ENCODE results near the gene TPT1.

TPT1 gene

DNA sequence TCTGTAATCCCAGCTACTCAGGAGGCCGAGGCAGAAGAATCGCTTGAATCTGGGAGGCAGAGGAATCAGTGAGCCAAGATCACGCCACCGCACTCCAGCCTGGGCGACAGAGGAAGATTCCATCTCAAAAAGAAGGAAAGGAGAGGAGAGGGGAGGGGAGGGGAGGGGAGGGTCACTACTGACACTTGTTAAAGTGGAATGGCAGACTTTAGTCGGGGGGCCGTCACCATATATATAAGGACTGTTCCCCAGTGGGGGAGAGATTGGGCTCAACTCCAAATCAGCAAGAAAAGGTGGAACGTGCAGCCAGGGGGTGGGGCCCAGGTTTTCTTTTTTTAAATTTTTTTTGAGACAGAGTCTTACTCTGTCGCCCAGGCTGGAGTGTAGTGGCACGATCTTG is 26.2 kb downstream of the TPT1 start:
- H3K27ac ChIP-seq (ENCODE audit: low read depth, low read length) = no peak overlapping the region
- H3K36me3 ChIP-seq (ENCODE audit: control insufficient read depth, low read length) = no peaks in the 10 kb centered on the region
- no peak overlapping the region for H3K4me2 ChIP-seq (ENCODE audit: low read length)
- H3K79me2 ChIP-seq (ENCODE audit: control insufficient read depth, low read length) = no peaks in the 10 kb centered on the region
- H4K20me1 ChIP-seq (ENCODE audit: control insufficient read depth, insufficient read depth, low read depth, low read length) = no peaks in the 10 kb centered on the region
- H3F3A ChIP-seq (ENCODE audit: control insufficient read depth, insufficient read depth) = peaks cover 6% of the 10 kb centered on the region
- no peak overlapping the region for H3K4me3 ChIP-seq (ENCODE audit: low read length)
- peaks cover 17% of the 10 kb centered on the region for H3K27me3 ChIP-seq (ENCODE audit: control insufficient read depth, low read length)
- no peaks in the 10 kb centered on the region for H3K9me3 ChIP-seq (ENCODE audit: control insufficient read depth, insufficient read depth, low read length)
- peaks cover 17% of the 10 kb centered on the region for H3K4me1 ChIP-seq (ENCODE audit: control insufficient read depth, low read length)
- TF ChIP-seq EZH2phosphoT487 (IDR thresholded peaks at IDR 0.05; ENCODE audit: borderline replicate concordance, low read length) = no peak
- TF ChIP-seq, protein P1, sequence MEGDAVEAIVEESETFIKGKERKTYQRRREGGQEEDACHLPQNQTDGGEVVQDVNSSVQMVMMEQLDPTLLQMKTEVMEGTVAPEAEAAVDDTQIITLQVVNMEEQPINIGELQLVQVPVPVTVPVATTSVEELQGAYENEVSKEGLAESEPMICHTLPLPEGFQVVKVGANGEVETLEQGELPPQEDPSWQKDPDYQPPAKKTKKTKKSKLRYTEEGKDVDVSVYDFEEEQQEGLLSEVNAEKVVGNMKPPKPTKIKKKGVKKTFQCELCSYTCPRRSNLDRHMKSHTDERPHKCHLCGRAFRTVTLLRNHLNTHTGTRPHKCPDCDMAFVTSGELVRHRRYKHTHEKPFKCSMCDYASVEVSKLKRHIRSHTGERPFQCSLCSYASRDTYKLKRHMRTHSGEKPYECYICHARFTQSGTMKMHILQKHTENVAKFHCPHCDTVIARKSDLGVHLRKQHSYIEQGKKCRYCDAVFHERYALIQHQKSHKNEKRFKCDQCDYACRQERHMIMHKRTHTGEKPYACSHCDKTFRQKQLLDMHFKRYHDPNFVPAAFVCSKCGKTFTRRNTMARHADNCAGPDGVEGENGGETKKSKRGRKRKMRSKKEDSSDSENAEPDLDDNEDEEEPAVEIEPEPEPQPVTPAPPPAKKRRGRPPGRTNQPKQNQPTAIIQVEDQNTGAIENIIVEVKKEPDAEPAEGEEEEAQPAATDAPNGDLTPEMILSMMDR (IDR thresholded peaks at IDR 0.05; ENCODE audit: low read depth, low read length, poor library complexity, severe bottlenecking) = no peak
- no peaks in the 10 kb centered on the region for H3K9me2 ChIP-seq (replicated peaks; ENCODE audit: control insufficient read depth, low read length)

DNA sequence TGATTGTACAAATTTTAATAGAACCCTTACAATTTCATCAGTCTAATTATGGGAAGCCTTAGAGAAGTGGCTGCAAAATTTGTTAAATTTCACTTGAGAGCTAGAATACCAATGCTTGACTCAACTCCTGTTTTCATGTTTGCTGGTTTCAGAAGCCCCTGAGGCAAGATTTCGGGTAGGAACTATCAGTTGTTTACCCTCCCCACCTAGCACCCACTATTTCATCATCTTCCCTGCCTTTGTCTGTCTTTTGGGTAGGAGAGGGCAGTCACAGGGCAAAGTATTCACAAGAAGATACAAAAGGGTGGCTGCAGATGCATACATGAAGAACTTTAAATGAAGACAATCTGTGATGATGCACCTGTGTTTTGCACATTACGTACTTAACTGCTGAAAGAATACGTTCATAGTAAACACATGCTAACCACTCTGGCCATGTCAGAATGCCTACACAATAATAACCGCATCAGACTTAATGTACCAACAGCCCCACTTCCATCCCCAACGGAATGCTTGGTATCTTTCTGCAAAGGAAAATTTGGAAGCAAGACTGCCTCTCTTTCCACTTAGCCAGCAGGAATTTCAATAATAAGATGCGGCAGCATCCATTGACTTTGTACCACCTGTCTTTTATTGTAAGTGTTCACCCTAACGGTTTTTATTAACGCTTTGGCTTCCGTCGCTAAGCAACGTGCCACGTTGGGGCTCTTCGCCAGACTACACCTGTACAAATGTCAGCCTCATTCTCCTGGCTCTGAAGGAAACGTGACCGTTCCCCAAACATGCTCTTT is 30.4 kb downstream of the TPT1 start:
- no peaks in the 10 kb centered on the region for H4K20me1 ChIP-seq (ENCODE audit: control insufficient read depth, insufficient read depth, low read depth, low read length)
- H3K4me2 ChIP-seq (ENCODE audit: low read length) = peak overlapping the region; percentile 59
- TF ChIP-seq EZH2phosphoT487 (IDR thresholded peaks at IDR 0.05; ENCODE audit: borderline replicate concordance, low read length) = no peak
- TF ChIP-seq, protein P1 (IDR thresholded peaks at IDR 0.05; ENCODE audit: low read depth, low read length, poor library complexity, severe bottlenecking) = no peak
- H3K27me3 ChIP-seq (ENCODE audit: control insufficient read depth, low read length) = peaks cover 22% of the 10 kb centered on the region
- peaks cover 20% of the 10 kb centered on the region for H3K4me1 ChIP-seq (ENCODE audit: control insufficient read depth, low read length)
- H3K9me3 ChIP-seq (ENCODE audit: control insufficient read depth, insufficient read depth, low read length) = no peaks in the 10 kb centered on the region
- H3K4me3 ChIP-seq (ENCODE audit: low read length) = peak overlapping the region; percentile 64
- no peaks in the 10 kb centered on the region for H3K9me2 ChIP-seq (replicated peaks; ENCODE audit: control insufficient read depth, low read length)
- no peaks in the 10 kb centered on the region for H3K79me2 ChIP-seq (ENCODE audit: control insufficient read depth, low read length)
- H3K36me3 ChIP-seq (ENCODE audit: control insufficient read depth, low read length) = no peaks in the 10 kb centered on the region
- H3F3A ChIP-seq (ENCODE audit: control insufficient read depth, insufficient read depth) = peaks cover 6% of the 10 kb centered on the region
- H3K27ac ChIP-seq (ENCODE audit: low read depth, low read length) = no peak overlapping the region

DNA sequence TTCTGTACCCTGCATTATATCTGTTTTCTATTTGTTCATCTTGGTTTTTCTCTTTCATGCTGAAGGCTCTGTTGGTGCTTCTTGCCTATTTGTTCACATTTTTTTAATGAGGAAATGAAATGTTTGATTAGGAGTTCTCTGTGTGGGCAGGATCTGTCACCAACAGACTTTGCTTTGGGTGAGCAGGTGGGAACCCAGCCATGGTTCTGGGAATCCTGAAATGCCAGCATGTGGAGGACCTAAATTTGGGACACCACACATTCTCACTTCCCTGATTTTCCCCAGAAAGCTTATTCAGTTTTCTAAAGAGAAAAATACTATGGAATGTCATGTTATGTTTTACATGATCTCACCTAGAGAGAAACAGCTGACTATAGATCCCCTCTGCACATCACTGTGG is 34.0 kb downstream of the TPT1 start:
- Histone ChIP-seq H3K9me3 (ENCODE audit: control insufficient read depth, insufficient read depth, low read length) (no peaks in the 10 kb centered on the region), H3F3A (ENCODE audit: control insufficient read depth, insufficient read depth) (peaks cover 6% of the 10 kb centered on the region), H3K4me1 (ENCODE audit: control insufficient read depth, low read length) (peaks cover 20% of the 10 kb centered on the region), H3K36me3 (ENCODE audit: control insufficient read depth, low read length) (no peaks in the 10 kb centered on the region), H4K20me1 (ENCODE audit: control insufficient read depth, insufficient read depth, low read depth, low read length) (no peaks in the 10 kb centered on the region), H3K9me2 (replicated peaks; ENCODE audit: control insufficient read depth, low read length) (no peaks in the 10 kb centered on the region), H3K27me3 (ENCODE audit: control insufficient read depth, low read length) (peaks cover 21% of the 10 kb centered on the region), H3K79me2 (ENCODE audit: control insufficient read depth, low read length) (no peaks in the 10 kb centered on the region), H3K4me2 (ENCODE audit: low read length) (no peak overlapping the region), H3K27ac (ENCODE audit: low read depth, low read length) (no peak overlapping the region), H3K4me3 (ENCODE audit: low read length) (no peak overlapping the region)
- TF ChIP-seq EZH2phosphoT487 (IDR thresholded peaks at IDR 0.05; ENCODE audit: borderline replicate concordance, low read length) = no peak
- TF ChIP-seq, protein P1 (IDR thresholded peaks at IDR 0.05; ENCODE audit: low read depth, low read length, poor library complexity, severe bottlenecking) = no peak

Data from DOHH2 (cell line).